HL-60/S4 (cell line): ENCODE results near the gene FBH1.
"Not testable (repeated sequence)": the region's sequence is repeated elsewhere in the genome, so short reads cannot be mapped to it uniquely, and the experiment has no call there.

Source experiments
- in situ Hi-C: fragments of 300-500 bp; cut with MboI; formaldehyde crosslinking; loops from 2 replicates; pipeline ENCODE4 v1.14.3; 2022; ENCODE audit warnings: low sequenced_read_pairs

Gene FBH1

DNA sequence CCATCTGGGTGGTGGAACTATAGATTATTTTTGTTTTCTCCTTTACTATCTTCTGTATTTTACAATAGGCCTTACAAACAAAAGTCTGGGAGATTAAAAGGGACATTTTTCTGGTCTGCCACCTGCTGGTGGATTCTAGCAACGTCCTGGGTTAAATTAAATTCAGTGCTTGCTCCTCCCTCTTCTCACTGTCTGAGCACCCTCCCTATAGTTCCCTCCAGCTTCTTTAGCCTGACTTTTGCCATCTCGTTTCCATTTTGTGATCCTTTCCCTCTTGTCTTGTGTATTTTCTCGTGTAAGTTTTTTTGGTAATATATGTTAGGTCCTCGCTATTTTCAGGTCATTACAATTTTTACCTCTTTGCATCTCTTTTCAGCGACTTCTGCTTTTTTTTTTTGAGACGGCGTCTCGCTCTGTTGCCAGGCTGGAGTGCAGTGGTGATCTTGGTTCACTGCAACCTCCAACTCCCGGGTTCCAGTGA, 16.5 kb upstream of the FBH1 start:
- in situ Hi-C loops: no loop called here

DNA sequence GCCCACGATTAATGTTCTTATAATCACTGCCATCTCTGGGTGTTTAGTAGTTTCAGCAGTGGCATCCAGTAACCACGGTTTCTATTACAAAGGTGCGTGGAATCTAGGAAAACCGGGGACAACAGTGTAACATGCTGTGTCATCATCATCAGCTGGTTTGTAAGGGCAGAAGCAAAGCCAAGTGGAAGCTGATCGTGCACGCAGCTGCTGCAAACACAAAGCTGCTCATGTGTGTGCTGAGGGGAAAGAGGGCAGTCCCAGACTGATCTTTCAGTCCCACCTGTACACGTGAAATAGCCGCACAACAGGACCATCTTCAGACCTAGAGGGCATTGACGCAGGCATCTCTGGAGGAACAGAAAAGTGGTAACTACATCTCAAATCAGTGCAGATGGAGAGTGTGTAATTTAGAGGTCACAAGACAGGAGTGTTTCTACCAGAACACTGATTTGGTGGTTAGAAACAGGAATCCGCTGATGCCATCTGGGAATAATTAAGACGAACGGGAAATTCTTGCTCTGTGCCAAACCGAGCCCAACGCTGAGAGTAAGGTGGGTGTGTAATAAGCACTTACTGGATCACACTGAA, 13.8 kb upstream of the FBH1 start:
- in situ Hi-C loops: no loop called here

DNA sequence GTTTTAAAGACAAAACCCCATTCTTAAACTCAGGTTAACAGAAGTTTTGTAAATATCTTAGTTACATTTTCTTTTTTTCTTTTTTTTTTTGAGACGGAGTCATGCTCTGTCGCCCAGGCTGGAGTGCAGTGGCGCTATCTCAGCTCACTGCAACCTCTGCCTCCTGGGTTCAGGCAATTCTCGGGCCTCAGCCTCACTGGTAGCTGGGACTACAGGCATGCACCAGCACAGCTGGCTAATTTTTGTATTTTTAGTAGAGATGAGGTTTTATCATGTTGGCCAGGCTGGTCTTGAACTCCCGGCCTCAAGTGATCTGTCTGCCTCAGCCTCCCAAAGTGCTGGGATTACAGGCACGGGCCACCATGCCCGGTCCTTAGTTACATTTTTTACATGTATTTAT, 13.0 kb upstream of the FBH1 start:
- in situ Hi-C loops: not testable (repeated sequence)

DNA sequence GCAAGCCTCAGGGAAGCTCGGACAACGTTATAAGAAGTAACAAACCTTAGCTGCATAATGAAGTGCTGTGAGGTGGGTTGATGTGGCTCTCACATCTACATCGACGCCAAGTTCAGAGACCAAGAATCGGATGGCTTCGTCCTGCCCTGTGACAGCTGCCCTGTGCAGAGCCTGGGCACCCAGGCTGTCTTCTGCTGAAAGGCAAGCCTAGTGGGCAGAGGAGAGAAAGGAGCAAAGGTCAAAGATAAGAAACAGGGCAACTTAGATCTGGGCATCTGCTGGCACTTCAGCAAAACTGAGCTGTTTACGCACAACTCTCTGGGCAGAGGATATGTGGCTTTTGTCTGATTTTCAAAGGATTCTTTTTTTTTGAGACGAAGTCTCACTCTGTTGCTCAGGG, 7.1 kb upstream of the FBH1 start:
- in situ Hi-C loops: loop anchor here (10.0 kb wide), 1 partner anchor 198 kb away; the partner anchor contains the start of gene TASOR2

DNA sequence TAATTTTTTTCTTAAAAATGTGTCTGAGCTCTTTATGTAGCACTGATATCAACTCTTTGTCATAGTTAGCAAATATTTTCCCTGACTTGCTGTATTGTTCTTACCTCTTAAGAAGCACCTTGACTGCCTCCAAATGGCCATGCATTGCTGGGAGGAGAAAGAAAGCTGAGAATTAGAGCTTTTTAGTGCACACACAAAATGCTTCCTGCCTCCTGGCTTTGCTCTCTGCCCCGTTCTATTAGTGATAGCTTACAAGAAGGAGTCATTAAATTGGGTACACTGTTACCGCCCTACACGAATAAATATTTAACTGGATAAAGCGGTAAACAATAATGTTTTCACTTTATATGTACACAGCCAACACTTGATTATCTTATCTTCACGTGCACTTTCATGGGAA, 4.4 kb upstream of the FBH1 start:
- in situ Hi-C loops: loop anchor here (10.0 kb wide), 1 partner anchor 201 kb away; the partner anchor contains the start of gene TASOR2

DNA sequence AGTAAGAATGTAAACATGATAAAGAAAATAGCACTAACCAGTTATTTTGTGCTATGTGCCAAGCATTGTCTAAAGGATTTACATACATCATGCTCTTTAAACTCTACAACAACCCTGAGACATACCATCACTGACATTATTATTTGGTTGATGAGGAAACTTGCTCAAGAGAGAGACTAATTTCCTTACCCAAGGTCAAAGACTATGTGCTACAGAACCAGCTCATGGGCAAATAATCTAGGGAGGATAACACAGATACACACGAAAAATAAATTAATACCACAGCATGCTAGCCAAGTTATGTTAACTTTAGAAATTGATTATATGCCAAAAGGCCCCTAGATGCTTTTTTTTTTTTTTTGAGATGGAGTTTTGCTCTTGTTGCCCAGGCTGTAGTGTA, 3.0 kb upstream of the FBH1 start:
- in situ Hi-C loops: loop anchor here (10.0 kb wide), 1 partner anchor 202 kb away; the partner anchor contains the start of gene TASOR2

DNA sequence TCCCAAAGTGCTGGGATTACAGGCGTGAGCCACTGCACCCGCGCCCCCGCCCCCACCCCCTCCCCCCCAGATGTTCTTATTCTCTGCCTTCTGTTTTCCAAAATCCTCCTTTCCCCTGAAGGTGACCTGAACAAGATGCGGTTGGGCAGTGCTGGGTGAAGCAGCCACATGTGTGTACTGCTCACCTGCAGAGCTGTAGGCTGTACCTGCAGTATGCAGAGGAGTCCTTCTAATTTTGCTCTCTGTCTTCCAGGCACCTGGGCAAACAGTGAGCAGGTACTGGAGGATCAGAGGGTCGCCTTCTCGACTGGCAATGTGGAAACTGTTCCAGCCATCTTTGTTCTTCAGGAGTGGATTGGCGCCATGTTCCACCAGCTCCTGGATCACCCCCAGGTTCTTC, 2.4 kb upstream of the FBH1 start:
- in situ Hi-C loops: loop anchor here (10.0 kb wide), 1 partner anchor 203 kb away; the partner anchor contains the start of gene TASOR2

DNA sequence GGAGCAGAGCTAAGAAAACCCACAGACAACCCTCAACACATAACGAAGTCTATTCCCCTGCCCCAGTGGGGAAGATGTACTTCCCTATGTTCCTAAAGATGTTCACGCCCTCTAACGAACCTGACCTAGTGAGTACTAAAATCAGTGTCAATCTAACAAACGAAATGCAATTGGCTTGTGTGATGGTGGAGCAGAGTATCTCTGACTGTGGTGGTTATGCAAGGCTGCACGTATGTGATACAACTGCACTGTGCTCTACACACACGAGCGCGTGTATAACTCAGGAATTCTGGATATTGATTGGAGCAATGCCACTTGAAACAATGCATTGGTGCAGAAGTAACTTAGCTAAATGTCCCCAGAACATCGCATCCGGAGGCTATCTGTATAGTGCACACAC, 1.7 kb upstream of the FBH1 start:
- in situ Hi-C loops: loop anchor here (10.0 kb wide), 1 partner anchor 204 kb away; the partner anchor contains the start of gene TASOR2

DNA sequence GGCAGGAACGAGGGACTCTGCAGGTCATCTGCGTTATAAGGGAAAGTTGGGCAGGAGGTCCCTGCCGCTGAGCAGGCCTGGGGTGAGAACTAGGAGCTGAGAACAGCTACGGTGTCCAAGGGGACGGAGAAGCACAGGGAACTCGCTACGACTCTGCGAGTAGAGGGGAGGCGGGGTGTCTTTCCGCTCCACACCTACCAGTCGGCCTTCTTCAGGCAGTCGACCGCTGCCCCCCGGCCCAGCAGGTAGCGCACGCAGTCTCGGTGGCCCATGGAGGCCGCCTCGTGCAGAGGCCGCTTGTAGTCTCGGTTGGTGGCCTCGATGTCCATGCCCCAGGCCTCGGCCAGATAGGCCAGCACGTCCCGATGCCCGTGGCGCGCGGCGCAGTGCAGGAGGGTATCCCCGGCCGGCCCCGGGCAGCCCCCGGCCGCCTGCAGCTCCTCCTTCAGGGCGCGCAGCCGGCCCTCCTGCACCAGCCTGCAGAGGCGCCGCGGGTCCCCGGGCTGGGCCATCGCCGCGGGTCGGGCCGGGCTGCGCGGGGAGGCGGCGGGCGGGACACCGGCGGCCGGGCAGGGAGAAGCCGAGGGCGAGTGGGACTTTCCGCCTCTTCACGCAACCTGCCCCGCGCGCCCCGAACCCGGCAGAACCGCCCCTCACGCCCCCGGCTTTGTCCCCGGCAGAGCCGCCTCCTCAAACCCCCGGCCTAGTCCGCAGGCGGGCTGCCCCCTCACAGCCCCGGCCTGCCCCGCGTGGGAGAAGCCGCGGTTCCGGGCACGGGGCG, 1.0 kb upstream of the FBH1 start:
- in situ Hi-C loops: loop anchor here (10.0 kb wide), 1 partner anchor 204 kb away; the partner anchor contains the start of gene TASOR2

DNA sequence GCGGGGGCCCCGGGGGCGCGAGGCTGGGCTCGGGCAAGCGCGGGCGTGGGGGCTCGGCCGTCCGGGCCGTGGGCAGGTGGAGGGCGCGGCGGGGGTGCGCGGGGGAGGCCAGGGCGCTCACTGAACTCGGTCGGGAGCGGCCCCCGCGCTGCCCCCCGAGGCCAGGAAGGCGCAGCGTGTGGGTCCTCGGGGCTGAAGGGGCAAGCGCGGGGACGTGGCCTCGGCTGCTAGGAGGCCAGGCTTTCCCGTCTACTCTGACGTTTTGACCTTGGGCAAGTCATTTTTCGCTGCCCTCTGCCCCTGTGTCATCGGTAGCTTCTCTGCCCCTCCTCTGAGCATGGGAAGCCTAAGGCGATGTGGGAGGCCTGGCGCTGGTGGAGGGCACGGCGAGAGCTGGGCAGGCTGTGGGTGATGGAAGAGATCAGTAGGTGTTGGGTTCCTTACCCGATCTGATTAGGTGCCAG, 441 bp downstream of the FBH1 start:
- in situ Hi-C loops: no loop called here

DNA sequence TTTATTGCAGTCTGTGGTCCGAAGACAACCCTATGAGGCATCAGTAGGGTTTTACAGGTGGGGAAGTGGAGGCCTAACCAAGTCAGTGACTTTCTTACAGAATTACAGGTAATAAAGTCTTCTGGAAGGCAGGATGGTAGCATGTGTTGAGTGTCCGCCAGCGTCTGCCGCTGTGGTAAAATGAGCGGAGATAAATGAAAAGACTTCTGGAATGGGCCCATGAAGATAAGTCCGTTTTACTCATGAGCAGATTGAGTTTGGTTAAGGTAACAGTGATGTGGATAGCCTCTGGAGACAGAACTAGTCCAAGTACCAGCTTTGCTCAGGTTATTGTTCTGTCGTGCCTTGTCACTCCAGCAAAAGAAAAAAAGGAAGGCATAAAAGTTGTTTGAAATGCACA, 966 bp downstream of the FBH1 start:
- in situ Hi-C loops: no loop called here

DNA sequence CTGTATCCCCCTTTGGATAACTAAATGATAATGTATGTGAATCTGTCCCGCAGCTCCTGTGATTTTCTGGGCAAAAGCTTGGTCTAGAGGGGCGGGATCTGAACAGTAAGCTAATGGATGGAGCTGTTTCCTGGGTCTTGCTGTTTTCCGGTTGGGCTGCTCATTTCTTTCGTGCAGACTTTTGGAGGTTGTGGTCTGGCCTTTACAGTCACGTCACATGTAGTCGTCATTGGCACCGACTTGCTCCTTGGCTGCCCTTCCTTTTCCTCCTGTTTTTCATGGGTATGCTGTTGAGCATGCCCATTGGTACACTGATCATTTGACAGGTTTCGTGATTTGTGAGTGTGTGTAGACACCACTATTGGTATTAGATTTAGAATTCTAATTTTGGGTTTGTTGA, 2.0 kb downstream of the FBH1 start:
- in situ Hi-C loops: no loop called here

DNA sequence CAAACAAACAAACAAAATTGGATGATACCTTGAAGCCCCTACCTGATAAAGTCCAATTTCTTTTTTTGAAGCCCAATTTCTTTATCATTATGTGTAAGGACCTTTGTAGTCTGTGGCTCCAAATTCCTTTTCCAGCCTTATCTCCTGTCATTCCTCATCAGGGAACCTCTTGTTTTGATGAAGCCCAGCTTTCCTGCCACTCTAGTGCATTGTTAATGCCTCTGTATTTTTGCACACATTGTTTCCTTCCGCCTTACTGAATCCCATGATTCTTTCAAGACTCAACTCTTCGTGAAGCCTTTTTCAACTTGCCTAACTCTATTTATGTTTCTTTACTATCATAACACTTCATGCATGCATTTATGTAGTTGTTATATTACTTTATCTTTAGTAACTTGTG, 3.3 kb downstream of the FBH1 start:
- in situ Hi-C loops: no loop called here

DNA sequence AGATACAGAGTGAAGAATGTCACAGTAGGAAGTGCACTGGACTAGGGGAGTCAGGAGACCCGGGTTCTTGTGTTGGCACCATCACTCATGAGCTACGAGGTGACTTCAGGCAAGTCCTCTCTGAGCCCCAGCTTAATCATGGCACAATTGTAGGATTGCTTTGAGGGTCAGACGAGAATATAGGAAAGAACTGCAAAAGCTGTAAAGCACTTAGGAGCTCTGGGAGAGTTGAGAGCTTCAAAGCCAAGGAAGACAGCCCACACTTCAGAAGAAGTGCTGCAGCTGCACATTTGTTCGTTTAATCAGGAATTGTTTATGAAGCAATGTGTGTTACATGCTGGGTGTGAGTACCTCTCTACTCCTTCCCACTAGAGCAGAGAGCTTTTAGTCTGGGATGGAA, 4.4 kb downstream of the FBH1 start:
- in situ Hi-C loops: no loop called here

DNA sequence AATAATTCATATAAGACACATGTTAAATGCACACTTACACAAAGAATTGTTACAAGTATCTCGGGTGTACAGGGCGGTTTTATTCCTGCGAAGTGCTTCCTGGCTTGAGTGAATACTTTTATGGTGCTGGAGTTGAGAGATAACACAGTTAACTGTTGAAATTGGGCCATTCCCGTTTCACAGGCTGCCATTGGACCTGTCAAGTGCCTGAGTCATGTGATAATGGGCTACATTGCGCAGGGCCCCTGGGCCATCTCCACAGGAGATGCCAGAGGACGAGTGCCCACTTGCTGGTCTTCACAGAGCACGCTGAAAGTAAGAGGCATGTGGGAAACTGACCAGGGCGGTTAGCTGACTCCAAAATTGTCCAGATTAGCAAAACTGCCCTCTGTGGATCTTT, 4.8 kb downstream of the FBH1 start:
- in situ Hi-C loops: no loop called here

DNA sequence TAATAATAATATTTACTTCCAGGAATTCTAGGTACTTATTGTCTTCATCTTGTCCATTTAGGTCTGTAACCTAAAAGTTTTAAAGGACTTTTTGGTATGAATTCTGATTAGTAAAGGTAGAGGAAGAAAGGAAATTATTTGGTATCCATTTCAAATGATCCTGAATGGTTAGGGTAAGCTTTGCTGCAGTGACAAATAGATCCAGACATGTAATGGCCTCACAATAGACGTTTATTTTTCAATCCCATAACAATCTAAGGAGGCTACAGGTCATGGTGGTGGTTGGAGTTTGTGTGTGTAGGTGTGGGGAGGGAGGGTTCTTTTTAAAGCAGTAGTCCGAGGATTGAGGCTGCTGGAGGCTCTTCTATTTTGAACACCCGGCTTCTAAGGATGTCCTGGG, 5.3 kb downstream of the FBH1 start:
- in situ Hi-C loops: no loop called here

DNA sequence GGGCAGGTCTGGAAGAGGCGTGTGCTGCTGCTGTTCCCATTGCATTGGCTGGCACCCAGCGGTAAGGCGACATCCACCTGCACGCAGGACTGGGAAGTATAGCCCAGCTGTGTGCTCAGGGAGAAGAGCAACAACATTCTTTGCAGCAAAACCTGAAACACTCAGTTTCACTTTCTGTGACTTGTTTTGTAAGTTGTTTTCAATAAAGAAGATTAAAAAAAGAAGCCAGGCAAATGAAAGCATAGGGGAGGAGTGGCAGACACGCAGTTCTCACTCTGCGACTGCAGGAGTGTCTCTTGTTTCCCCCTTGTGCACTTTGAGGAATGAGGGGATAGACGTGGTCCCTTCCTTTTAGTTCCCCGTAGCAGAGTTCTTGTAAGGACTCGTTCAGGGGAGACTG, 5.8 kb downstream of the FBH1 start:
- in situ Hi-C loops: no loop called here

DNA sequence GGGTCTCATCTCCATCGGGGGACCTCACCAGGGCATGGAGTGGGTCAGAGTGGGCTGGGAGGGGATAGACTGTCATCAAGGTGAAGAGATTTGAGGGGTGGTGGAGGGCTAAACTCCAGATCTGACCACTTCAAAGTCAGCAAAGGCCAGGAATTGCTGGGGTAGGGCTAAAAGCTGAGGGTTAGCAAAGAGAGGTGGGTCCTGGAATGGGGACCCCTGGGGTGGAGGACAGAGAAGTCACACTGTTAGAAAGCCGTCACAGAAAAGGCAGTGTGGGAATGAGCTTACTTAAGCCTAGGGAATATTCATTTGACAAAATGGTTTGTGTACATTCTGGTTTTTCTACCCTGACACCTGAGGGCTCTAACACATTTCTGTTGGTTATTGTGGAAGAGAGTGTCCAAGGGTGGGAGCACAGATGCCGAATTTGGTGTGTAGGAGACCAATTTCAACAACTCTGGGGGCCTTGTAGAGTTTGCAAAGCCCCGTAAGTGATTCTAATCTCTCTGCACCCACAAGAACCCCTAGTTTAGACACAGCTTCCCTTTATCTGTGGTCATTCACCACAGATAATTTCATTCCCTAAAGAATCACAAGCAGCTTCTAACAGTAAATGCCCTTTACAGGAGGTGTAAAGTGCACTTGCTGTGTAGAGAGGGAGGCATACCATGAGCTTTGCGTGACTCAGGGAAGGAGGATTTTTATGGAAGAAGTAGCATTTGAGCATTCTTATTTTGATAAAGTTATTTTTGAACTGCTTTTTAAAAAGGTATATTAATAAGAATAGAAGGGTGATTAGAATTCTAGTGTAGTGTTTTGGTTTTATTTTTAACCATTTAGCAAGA, 6.4 kb downstream of the FBH1 start:
- in situ Hi-C loops: no loop called here

DNA sequence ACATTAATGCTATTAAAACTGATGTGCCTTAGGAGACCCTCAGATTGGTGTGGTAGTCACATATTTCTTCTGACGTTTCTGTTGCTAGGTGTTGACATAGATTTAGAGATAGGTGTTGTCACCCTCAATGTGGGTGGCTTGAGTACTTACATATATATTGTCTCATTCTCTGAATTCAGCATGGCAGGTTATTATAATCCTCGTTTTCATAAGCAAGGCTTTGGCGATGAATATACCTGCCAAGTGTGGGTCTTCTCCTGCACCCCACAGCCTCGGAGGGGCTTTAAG, 7.0 kb downstream of the FBH1 start:
- in situ Hi-C loops: no loop called here

DNA sequence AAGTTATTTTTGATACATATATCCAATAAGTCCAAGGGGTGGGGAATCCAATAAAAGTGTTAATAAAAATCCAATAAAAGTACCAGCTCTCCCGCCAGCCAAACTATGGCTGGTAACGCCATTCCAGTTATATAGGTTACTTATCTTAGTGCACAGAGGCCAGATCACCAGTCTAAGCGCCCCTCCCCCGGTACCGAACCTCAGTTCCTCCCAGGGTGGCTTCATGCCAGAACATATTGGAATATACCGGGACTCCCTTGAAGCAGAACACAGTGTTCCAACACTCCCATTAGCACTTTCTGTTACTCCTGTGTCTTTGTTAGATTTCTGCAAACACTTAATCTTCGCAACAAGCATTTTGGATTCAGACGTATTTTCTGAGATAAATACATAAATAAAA, 7.5 kb downstream of the FBH1 start:
- in situ Hi-C loops: no loop called here

DNA sequence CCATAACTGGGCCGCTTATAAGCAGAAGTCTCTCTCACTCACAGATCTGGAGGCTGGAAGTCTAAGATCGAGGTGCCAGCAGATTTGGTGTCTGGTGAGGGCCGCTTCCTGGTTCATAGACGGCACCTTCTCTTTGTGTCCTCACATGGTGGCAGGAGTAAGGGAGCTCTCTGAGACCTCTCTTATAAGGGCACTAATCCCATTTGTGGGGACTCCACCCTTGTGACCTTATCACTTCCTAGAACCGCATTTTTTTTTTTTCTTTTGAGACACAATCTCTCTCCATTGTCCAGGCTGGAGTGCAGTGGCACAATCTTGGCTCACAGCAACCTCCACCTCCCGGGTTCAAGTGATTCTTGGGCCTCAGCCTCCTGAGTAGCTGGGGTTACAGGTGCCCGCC, 8.1 kb downstream of the FBH1 start:
- in situ Hi-C loops: no loop called here
